GM10248 (cell line): ENCODE data around the gene TNNI3K.

ENCODE experiments used
- CTCF ChIA-PET: fragments of 300-600 bp; sonication (Branson Sonifier 250); formaldehyde crosslinking; extraction: SDS; loops from one replicate; lab custom pipeline; 2021; ENCODE audit warnings: antibody characterized with exemption; lab: Yijun Ruan, JAX
- POLR2A ChIA-PET: fragments of 350-650 bp; sonication (Branson Sonifier 250); formaldehyde crosslinking; extraction: SDS; loops from one replicate; lab custom pipeline; 2020; ENCODE audit warnings: antibody characterized with exemption; lab: Yijun Ruan, JAX
- DNase-seq: peaks from one replicate; pipeline ENCODE4 v3.0.0; 2012; ENCODE audit errors: extremely low spot score
- CTCF ChIP-seq: IDR thresholded peaks from 2 replicates; pipeline ENCODE4 v1.5.1; 2012; ENCODE audit warnings: mild to moderate bottlenecking, low read depth; ENCODE audit errors: extremely low read depth, missing control alignments, control extremely low read depth

The TNNI3K gene

DNA sequence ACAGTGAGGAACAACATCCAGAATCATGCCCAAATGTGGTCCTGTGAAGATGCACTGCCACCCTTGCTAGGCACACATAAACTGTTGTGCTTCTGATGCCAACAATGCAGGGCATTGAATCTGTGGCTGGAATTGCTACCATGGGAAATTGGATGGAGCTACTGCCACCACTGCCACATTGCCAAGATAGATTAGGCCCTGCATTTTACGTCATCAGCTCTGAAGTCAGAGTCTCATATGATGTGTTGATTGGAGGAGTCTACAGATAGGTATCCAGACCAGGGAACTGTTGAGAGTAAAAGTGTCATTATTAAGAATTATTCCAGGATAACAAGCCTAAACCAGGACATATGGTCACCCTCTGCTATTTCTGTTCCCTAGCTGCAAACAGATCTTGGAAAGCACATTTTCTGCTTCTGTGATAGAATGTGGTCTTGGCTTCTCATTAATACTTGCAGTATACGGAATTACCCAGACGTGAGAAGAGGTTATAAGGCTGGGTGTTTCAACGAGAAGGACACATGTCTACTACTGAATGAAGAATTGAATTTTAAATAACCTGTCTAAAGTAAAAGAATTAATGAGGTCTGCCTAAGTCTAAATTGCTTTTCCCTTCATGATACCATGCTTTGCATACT, 106.6 kb downstream of the TNNI3K start:
- TF ChIP-seq CTCF: no peak
- DNase-seq: no peak
- POLR2A ChIA-PET: no interaction called here
- CTCF ChIA-PET: no interaction called here

- POLR2A ChIA-PET: no interaction called here
- CTCF ChIA-PET: no interaction called here
- DNase-seq: no peak
- no peak for TF ChIP-seq CTCF
These were observed 108.0 kb downstream of the TNNI3K start for GRCh38 chr1:74343216-74343615.

DNA sequence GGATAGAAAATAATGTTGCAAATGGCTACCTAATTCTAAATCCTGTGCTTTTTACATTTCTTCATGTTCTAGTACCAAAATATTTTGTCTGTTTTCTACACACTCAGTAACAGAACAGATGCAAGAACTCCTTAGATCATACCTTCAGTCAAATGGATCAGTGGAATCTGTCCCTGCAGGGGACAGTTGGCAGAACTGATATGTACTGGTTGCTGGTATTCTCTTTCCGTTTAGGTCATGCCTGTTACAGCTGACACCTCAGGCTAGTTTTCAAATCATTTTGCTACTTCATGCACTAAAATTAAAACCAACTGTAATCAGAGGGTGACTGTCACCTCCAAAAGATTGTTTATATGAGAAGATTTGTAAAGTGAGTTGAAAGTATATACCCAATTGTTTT, 109.2 kb downstream of the TNNI3K start:
- TF ChIP-seq CTCF: no peak
- POLR2A ChIA-PET: no interaction called here
- DNase-seq: no peak
- CTCF ChIA-PET: no interaction called here

DNA sequence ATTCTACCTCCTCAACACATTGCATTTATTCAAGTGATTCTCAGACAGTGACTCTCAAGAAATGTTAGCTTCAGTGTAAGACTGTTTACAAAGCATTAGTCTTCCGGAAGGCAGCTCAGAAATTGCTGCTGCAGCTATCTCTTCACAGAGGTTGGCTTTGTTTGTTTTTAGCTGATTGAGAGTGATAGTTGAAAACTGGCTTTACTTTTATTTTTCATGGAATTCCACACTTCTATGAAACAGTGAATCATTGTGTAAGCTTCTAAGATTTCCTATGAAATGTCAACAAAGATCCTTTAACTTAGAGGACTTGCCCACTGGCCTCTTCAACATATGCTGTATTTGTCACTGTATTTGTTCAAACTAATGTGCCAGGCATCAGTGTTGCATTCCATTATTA, 121.3 kb downstream of the TNNI3K start:
- no peak for DNase-seq
- CTCF ChIA-PET: interaction anchor here (0.9 kb wide), 1 partner anchor 113 kb away, joined by 3 read pairs; no protein-coding TSS in a partner anchor
- no peak for TF ChIP-seq CTCF
- POLR2A ChIA-PET: no interaction called here

GRCh38 chr1:74357150-74357549, 122.0 kb downstream of the TNNI3K start:
- POLR2A ChIA-PET: no interaction called here
- DNase-seq: no peak
- TF ChIP-seq CTCF: no peak
- CTCF ChIA-PET: interaction anchor here (0.8 to 1.4 kb wide), 4 partner anchors 9 to 112 kb away, joined by 3 to 6 read pairs (median 3); no protein-coding TSS in a partner anchor

GRCh38 chr1:74357756-74358155, 122.6 kb downstream of the TNNI3K start:
- POLR2A ChIA-PET: no interaction called here
- DNase-seq: no peak
- TF ChIP-seq CTCF: no peak
- CTCF ChIA-PET: interaction anchor here (0.8 to 1.4 kb wide), 3 partner anchors 9 to 25 kb away, joined by 3 to 6 read pairs (median 3); no protein-coding TSS in a partner anchor
